Measurements from ENCODE around the gene NDUFB10. TPM values are rescaled to one million over a fixed set of nuclear protein-coding genes. Genes with fewer than 3 reads are reported as not detected.

Gene NDUFB10
- total and polyA plus RNA-seq, 12 donors, result 375 to 1,046 (median 590) TPM

- no peak for TF ChIP-seq CTCF (IDR thresholded peaks at IDR 0.05)
- ATAC-seq, result no peak
- intact Hi-C loops (cut with DNase I), result no loop called here
- Histone ChIP-seq H3K4me1 (peaks cover 12 to 40% (median 25%) of the 10 kb centered on the region in 9 donors), H3K36me3 (peaks cover 12 to 55% (median 46%) of the 10 kb centered on the region in 9 donors), H3K4me3 (no peak overlapping the region), H3K27me3 (peaks cover 9 to 46% (median 35%) of the 10 kb centered on the region in 7 donors), H3K9me3 (no peaks in the 10 kb centered on the region), H3K27ac (no peak overlapping the region)
- DNase-seq, result no peak
- WGBS, 2 donors, result 94% methylated on average over 42 of the region's 42 CpGs
Observed at GRCh38 chr16:1974157-1975070, 15.1 kb downstream of the NDUFB10 start.

GRCh38 chr16:1975432-1976215 is 16.3 kb downstream of the NDUFB10 start:
- 95% methylated on average over 33 of the region's 33 CpGs for WGBS, 2 donors
- ATAC-seq (no peak), DNase-seq (no peak)
- no peak overlapping the region for H3K27ac ChIP-seq
- peaks cover 12 to 55% (median 46%) of the 10 kb centered on the region in 9 donors for H3K36me3 ChIP-seq
- peaks cover 12 to 48% (median 31%) of the 10 kb centered on the region in 9 donors for H3K4me1 ChIP-seq
- peaks cover 11 to 58% (median 47%) of the 10 kb centered on the region in 7 donors for H3K27me3 ChIP-seq
- intact Hi-C loops (cut with DNase I), result no loop called here
- no peak for TF ChIP-seq CTCF (IDR thresholded peaks at IDR 0.05)
- no peaks in the 10 kb centered on the region for H3K9me3 ChIP-seq
- H3K4me3 ChIP-seq, result no peak overlapping the region

- Histone ChIP-seq H3K36me3 (peaks cover 12 to 55% (median 46%) of the 10 kb centered on the region in 9 donors), H3K27me3 (peaks cover 17 to 63% (median 53%) of the 10 kb centered on the region in 7 donors), H3K27ac (no peak overlapping the region), H3K9me3 (no peaks in the 10 kb centered on the region), H3K4me1 (peaks cover 8 to 43% (median 26%) of the 10 kb centered on the region in 9 donors), H3K4me3 (no peak overlapping the region)
- no peak for TF ChIP-seq CTCF (IDR thresholded peaks at IDR 0.05)
- WGBS, 2 donors, result 97 to 98% methylated on average over 8 of the region's 8 CpGs
- DNase-seq, result no peak
- ATAC-seq, result no peak
- intact Hi-C loops (cut with DNase I), result no loop called here
Observed at GRCh38 chr16:1976216-1976520, 16.8 kb downstream of the NDUFB10 start.
